GM18517 (cell line): ENCODE measurements around the gene EMP1.
A peak's percentile ranks its signal among the peaks of the same experiment; 100 is the strongest.

Experiments
- ATAC-seq: cut with Tn5 transposase; IDR thresholded peaks from one replicate; pipeline ENCODE4 v1.9.1; 2021; ENCODE audit warnings: mild to moderate bottlenecking, moderate library complexity; ENCODE audit not compliant: unreplicated experiment

EMP1 gene

GRCh38 chr12:13171921-13172859 lies 24.3 kb upstream of the EMP1 start:
- no peak for ATAC-seq

- ATAC-seq = peak; percentile 95
Measured at GRCh38 chr12:13173012-13173932, 23.3 kb upstream of the EMP1 start.

GRCh38 chr12:13175499-13175898 lies 21.0 kb upstream of the EMP1 start:
- ATAC-seq = no peak

GRCh38 chr12:13176256-13176655 lies 20.3 kb upstream of the EMP1 start:
- no peak for ATAC-seq

GRCh38 chr12:13177373-13177772 lies 19.2 kb upstream of the EMP1 start:
- ATAC-seq = no peak

GRCh38 chr12:13177906-13178305 lies 18.6 kb upstream of the EMP1 start:
- no peak for ATAC-seq

GRCh38 chr12:13178568-13179210 lies 17.8 kb upstream of the EMP1 start:
- no peak for ATAC-seq

- ATAC-seq = peak; percentile 93
Measured at GRCh38 chr12:13179211-13180074, 17.1 kb upstream of the EMP1 start.

GRCh38 chr12:13181375-13182070 lies 15.0 kb upstream of the EMP1 start:
- no peak for ATAC-seq

GRCh38 chr12:13182881-13183280 lies 13.6 kb upstream of the EMP1 start:
- no peak for ATAC-seq

GRCh38 chr12:13183620-13184019 lies 12.9 kb upstream of the EMP1 start:
- no peak for ATAC-seq

- ATAC-seq = no peak
Measured at GRCh38 chr12:13186302-13186701, 10.2 kb upstream of the EMP1 start.

GRCh38 chr12:13187399-13187798 lies 9.1 kb upstream of the EMP1 start:
- no peak for ATAC-seq

GRCh38 chr12:13189264-13189663 lies 7.3 kb upstream of the EMP1 start:
- ATAC-seq = no peak

GRCh38 chr12:13190275-13190674 lies 6.3 kb upstream of the EMP1 start:
- ATAC-seq = no peak

GRCh38 chr12:13192719-13193118 lies 3.8 kb upstream of the EMP1 start:
- ATAC-seq = no peak

GRCh38 chr12:13193505-13194231 lies 2.9 kb upstream of the EMP1 start:
- no peak for ATAC-seq

- no peak for ATAC-seq
Measured at GRCh38 chr12:13194401-13195110, 2.0 kb upstream of the EMP1 start.
